ENCODE results near the gene SCARB1. TPM values are rescaled to one million over a fixed set of nuclear protein-coding genes. Genes with fewer than 3 reads are reported as not detected.

Gene SCARB1
- total RNA-seq, 4 donors from 2014 or later: 18.6 to 41.8 (median 26.7) TPM

DNA sequence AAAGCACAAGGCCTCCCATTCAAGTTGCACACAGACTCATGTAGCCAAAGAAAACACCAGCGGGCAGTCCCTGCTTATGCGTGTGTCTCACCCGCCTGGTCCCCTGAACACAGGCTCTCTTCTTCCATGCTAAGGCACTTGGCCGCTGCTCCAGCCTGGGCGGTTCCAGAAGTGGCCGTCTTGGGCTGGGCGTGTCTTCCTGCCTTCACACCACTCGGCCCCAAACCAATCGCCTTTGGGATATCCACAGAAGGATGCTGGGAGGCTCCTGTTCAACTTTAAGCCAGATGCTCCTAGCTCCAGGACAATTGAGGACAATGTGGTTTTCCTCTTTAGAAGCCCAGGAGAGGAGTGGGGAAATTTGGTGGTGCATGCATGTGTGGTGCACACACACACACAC, 2.2 kb downstream of the SCARB1 start:
- intact Hi-C loops (cut with DNase I; ENCODE audit: low total_unique reads): no loop called here
- TF ChIP-seq, protein P1, sequence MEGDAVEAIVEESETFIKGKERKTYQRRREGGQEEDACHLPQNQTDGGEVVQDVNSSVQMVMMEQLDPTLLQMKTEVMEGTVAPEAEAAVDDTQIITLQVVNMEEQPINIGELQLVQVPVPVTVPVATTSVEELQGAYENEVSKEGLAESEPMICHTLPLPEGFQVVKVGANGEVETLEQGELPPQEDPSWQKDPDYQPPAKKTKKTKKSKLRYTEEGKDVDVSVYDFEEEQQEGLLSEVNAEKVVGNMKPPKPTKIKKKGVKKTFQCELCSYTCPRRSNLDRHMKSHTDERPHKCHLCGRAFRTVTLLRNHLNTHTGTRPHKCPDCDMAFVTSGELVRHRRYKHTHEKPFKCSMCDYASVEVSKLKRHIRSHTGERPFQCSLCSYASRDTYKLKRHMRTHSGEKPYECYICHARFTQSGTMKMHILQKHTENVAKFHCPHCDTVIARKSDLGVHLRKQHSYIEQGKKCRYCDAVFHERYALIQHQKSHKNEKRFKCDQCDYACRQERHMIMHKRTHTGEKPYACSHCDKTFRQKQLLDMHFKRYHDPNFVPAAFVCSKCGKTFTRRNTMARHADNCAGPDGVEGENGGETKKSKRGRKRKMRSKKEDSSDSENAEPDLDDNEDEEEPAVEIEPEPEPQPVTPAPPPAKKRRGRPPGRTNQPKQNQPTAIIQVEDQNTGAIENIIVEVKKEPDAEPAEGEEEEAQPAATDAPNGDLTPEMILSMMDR (IDR thresholded peaks at IDR 0.05): no peak
- TF ChIP-seq POLR2A (IDR thresholded peaks at IDR 0.05): no peak
- no peak overlapping the region for H3K4me3 ChIP-seq (ENCODE audit: low read depth, poor library complexity, severe bottlenecking)
- peak; percentile 63 to 92 for DNase-seq (ENCODE audit: low spot score in 2 of 2)
- WGBS, 2 donors: 36 to 40% methylated on average over 9 of the region's 9 CpGs

DNA sequence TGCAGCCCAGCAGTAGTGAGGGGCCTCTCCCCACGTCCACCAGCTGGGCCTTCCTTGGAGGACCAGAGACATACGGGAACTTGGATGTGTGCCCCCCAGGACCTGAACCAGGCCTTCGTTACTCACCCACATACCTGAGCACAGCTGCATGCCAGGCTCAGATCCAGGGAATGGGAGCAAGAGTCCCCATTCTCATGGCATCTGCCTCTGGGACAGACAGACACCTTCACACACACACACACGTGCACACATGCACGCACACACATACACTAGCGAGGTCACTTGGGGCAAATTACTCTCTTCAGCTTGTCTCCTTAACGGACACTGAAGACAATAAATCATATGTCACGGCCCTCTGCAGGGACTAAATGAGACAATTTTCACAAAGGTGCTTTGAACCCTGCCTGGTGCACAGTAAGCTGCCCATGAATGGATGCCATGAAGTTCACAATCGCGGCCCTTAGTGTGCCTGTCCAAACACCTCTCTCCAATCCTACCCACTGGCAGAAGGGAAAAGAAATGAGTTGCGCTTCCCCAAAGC, 5.7 kb downstream of the SCARB1 start:
- WGBS, 2 donors: 86 to 89% methylated on average over 10 to 11 of the region's 11 CpGs
- TF ChIP-seq, protein P1 (IDR thresholded peaks at IDR 0.05): no peak
- no peak for TF ChIP-seq POLR2A (IDR thresholded peaks at IDR 0.05)
- intact Hi-C loops (cut with DNase I; ENCODE audit: low total_unique reads): no loop called here
- no peak overlapping the region for H3K4me3 ChIP-seq (ENCODE audit: low read depth, poor library complexity, severe bottlenecking)
- DNase-seq (ENCODE audit: low spot score in 2 of 2): no peak

DNA sequence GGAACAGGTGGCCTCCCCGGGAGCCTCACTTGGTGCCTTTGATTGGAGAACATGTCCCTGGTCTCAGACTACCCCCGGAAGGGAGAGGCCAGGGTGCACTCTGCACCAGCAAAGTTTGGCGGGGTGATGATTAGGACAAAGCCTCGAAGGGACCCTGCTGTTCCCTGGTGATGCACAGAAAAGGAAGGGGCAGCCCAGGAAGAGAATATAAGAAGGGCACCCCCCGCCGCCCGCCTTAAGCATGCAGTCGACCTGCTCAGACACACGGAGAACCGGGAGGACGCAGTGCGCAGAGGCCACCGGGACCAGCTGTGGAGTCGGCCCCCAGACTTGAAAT, 6.9 kb downstream of the SCARB1 start:
- no peak for DNase-seq (ENCODE audit: low spot score in 2 of 2)

DNA sequence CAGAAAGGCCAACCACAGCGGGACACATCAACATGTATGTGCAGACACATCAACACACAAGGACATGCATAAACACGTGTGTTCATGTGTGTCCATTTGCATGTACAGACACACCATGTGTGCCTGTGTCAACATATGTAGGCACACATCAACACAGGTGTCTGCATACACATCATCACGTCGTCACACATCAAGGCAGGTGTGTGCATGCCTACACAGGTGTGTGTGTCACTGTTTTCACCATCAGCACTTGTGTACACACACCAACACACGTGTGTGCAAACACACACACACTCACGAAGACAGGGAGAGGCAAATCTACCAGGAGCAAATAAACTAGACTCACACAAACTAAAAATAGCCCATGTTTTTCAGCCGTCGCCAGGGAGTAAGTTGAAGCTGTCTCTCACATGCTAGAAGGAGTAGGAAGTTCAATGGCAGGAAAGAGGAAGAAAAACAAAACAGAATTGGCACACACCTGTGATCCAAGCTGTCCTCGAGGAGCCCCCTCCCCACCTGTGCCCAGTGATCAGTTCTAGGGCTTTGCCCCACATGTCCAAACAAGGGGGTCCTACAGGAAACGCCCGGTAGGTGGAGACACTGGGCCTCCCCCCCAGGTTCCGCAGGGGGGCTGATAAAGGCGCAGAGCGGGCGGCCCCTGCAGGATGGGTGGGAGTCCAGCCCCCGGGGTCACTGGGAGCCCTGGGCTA, 7.4 kb downstream of the SCARB1 start:
- TF ChIP-seq, protein P1 (IDR thresholded peaks at IDR 0.05): no peak
- no peak for TF ChIP-seq POLR2A (IDR thresholded peaks at IDR 0.05)
- no peak for DNase-seq (ENCODE audit: low spot score in 2 of 2)
- intact Hi-C loops (cut with DNase I; ENCODE audit: low total_unique reads): no loop called here
- no peak overlapping the region for H3K4me3 ChIP-seq (ENCODE audit: low read depth, poor library complexity, severe bottlenecking)
- 68 to 74% methylated on average over 16 of the region's 16 CpGs for WGBS, 2 donors

More for the DNA sequence above, 6.9 kb downstream of the SCARB1 start:
- no peak overlapping the region for H3K4me3 ChIP-seq (ENCODE audit: low read depth, poor library complexity, severe bottlenecking)
- WGBS, 2 donors: 89 to 94% methylated on average over 13 to 14 of the region's 14 CpGs
- TF ChIP-seq POLR2A (IDR thresholded peaks at IDR 0.05): no peak
- TF ChIP-seq, protein P1 (IDR thresholded peaks at IDR 0.05): no peak
- intact Hi-C loops (cut with DNase I; ENCODE audit: low total_unique reads): no loop called here

DNA sequence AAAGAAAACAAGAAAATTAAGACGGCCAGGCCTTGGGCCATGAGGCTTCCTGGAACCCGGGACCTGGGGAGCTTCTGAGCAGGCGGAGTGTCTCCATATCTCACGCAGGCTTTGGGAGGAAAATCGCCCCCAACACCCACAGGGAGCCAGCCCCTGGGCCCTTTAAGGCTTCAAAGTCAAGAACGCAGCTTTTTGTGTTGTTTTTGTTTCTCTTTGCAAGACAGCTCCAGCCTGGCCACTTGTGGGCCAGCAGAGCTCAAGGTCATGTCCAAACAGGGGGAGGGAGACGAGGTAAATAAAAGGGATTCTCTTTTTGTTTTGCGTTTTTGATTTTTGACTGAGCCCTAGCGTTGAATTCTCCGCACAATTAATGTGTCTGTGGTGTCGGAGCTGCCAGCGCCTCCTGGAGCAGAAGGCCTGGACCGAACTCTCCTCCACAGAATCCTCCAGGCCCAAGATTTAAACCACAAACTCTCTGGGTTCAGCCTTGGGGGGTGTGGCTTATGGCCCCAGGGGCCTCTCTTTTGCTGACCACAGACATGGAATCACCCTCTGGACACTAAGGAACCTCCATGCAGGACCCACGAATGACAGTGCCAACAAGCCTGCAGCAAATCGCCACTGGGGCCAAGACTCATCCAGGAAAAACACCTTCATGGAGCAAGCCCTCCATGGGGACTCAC, 8.2 kb downstream of the SCARB1 start:
- intact Hi-C loops (cut with DNase I; ENCODE audit: low total_unique reads): no loop called here
- H3K4me3 ChIP-seq (ENCODE audit: low read depth, poor library complexity, severe bottlenecking): no peak overlapping the region
- 86 to 89% methylated on average over 15 of the region's 15 CpGs for WGBS, 2 donors
- TF ChIP-seq, protein P1 (IDR thresholded peaks at IDR 0.05): no peak
- TF ChIP-seq POLR2A (IDR thresholded peaks at IDR 0.05): no peak
- DNase-seq (ENCODE audit: low spot score in 2 of 2): no peak

Measured in lower leg skin (tissue), 4 donors.